ENCODE data around the gene RAB3GAP2.
"Not testable (repeated sequence)": the region's sequence is repeated elsewhere in the genome, so short reads cannot be mapped to it uniquely, and the experiment has no call there.

DNA sequence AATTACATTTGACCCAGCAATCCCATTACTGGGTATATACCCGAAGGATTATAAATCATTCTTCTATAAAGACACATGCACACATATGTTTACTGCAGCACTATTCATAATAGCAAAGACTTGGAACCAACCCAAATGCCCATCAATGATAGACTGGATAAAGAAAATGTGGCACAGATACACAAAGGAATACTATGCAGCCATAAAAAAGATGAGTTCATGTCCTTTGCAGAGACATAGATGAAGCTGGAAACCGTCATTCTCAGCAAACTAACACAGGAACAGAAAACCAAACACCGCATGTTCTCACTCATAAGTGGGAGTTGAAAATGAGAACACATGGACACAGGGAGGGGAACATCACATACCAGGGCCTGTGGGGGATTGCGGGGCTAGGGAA, 102.4 kb downstream of the RAB3GAP2 start:
- TF ChIP-seq, protein P1, sequence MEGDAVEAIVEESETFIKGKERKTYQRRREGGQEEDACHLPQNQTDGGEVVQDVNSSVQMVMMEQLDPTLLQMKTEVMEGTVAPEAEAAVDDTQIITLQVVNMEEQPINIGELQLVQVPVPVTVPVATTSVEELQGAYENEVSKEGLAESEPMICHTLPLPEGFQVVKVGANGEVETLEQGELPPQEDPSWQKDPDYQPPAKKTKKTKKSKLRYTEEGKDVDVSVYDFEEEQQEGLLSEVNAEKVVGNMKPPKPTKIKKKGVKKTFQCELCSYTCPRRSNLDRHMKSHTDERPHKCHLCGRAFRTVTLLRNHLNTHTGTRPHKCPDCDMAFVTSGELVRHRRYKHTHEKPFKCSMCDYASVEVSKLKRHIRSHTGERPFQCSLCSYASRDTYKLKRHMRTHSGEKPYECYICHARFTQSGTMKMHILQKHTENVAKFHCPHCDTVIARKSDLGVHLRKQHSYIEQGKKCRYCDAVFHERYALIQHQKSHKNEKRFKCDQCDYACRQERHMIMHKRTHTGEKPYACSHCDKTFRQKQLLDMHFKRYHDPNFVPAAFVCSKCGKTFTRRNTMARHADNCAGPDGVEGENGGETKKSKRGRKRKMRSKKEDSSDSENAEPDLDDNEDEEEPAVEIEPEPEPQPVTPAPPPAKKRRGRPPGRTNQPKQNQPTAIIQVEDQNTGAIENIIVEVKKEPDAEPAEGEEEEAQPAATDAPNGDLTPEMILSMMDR (IDR thresholded peaks at IDR 0.05; ENCODE audit: low read depth, low read length, poor library complexity, severe bottlenecking) = not testable (repeated sequence)
- TF ChIP-seq EZH2phosphoT487 (IDR thresholded peaks at IDR 0.05; ENCODE audit: borderline replicate concordance, low read length) = not testable (repeated sequence)
